Naive thymus-derived CD4-positive, alpha-beta T cell (primary cell): ENCODE results near the gene GUK1. TPM values are rescaled to one million over a fixed set of nuclear protein-coding genes. Genes with fewer than 3 reads are reported as not detected.

Source experiments
- microRNA-seq: library from miRNA; unstranded; fragments of <30 nt; microRNA quantifications from one replicate; pipeline ENCODE4 v1.2.0, GENCODE V29; 2022; ENCODE audit warnings: borderline microRNAs expressed
- polyA plus RNA-seq, 2 donors: library from polyadenylated mRNA; unstranded; fragments of 300-500 nt; fragmentation: Illumina TruSeq; gene quantifications; one replicate each; pipeline ENCODE4 v1.2.3, GENCODE V29; 2021
- total RNA-seq, 6 experiments: library from RNA in 5 of 6; stranded (reverse) in 5 of 6; gene quantifications; 1 replicate in 5 of 6; 2 replicates in 1 of 6; pipeline ENCODE4 v1.2.3 and lab custom pipeline; 2021 to 2026

The GUK1 gene
- total and polyA plus RNA-seq, 7 experiments from 2014 or later: 145 to 315 (median 279) TPM

Small RNA genes within 50 kb of the gene (microRNA-seq; reads per million reads assigned to microRNA genes)
- not detected for gene MIR3620

Other genes with a start within 250 kb of the GUK1 start
- under 1 TPM in 1 of 5 experiments, not detected in 4; 0.29 TPM for gene WNT9A, start 192.3 kb upstream of the GUK1 start, total RNA-seq
- gene WNT9A, start 192.3 kb upstream of the GUK1 start, polyA plus RNA-seq: not detected
- not detected for gene WNT3A, start 133.3 kb upstream of the GUK1 start, total RNA-seq
- gene WNT3A, start 133.3 kb upstream of the GUK1 start, polyA plus RNA-seq: not detected
- gene ARF1, start 57.6 kb upstream of the GUK1 start, total RNA-seq: 100 to 1,000 TPM; 198 to 390 (median 259) TPM
- gene ARF1, start 57.6 kb upstream of the GUK1 start, polyA plus RNA-seq: 100 to 1,000 TPM; 382 to 434 TPM
- 10 to 100 TPM; 16.8 to 31.8 (median 27.8) TPM for gene C1orf35, start 37.0 kb upstream of the GUK1 start, total RNA-seq
- 10 to 100 TPM; 21.9 to 33.0 TPM for gene C1orf35, start 37.0 kb upstream of the GUK1 start, polyA plus RNA-seq
- 10 to 100 TPM; 34.3 to 79.3 (median 65.2) TPM for gene MRPL55, start 31.0 kb upstream of the GUK1 start, total RNA-seq
- 100 to 1,000 TPM; 132 to 149 TPM for gene MRPL55, start 31.0 kb upstream of the GUK1 start, polyA plus RNA-seq
- gene GJC2, start 9.7 kb downstream of the GUK1 start, total RNA-seq: 1 to 10 TPM in 2 of 5 experiments, under 1 TPM in 3; 0.70 to 3.3 (median 0.94) TPM
- gene GJC2, start 9.7 kb downstream of the GUK1 start, polyA plus RNA-seq: not detected
- gene IBA57, start 25.5 kb downstream of the GUK1 start, total RNA-seq: 10 to 100 TPM in 4 of 5 experiments, 1 to 10 TPM in 1; 9.3 to 17.1 (median 10.9) TPM
- 1 to 10 TPM; 5.4 to 5.6 TPM for gene IBA57, start 25.5 kb downstream of the GUK1 start, polyA plus RNA-seq
- gene OBSCN, start 67.8 kb downstream of the GUK1 start, total RNA-seq: 100 to 1,000 TPM in 3 of 5 experiments, 10 to 100 TPM in 2; 27.4 to 132 (median 110) TPM
- 1 to 10 TPM; 1.3 to 3.8 TPM for gene OBSCN, start 67.8 kb downstream of the GUK1 start, polyA plus RNA-seq